H1 (cell line): Measurements from ENCODE around the gene ECE2. TPM values are rescaled to one million over a fixed set of nuclear protein-coding genes. Genes with fewer than 3 reads are reported as not detected.

ENCODE experiments used
- ASH2L ChIP-seq: fragments of 200-600, 300-600 bp; sonication (generic); IDR thresholded peaks from one replicate; pipeline ENCODE4 v1.7.1; 2017; ENCODE audit warnings: low read length
- BACH1 ChIP-seq: IDR thresholded peaks from 2 replicates; pipeline ENCODE4 v1.6.1; 2012; ENCODE audit warnings: low read length, improper control_type of control experiment
- BCL11A ChIP-seq, 2 experiments: IDR thresholded peaks; one replicate each; pipeline ENCODE4 v1.6.1; 2011; ENCODE audit warnings: low read depth in 2 of 2, low read length in 2 of 2, mild to moderate bottlenecking in 2 of 2
- CBX8 ChIP-seq: fragments of 300-800, 300-1000 bp; sonication (generic); IDR thresholded peaks from 2 replicates; pipeline ENCODE4 v1.7.1; 2016; ENCODE audit warnings: low read depth, low read length, borderline replicate concordance
- CEBPB ChIP-seq: IDR thresholded peaks from 2 replicates; pipeline ENCODE4 v1.6.1; 2012; ENCODE audit warnings: low read depth, low read length
- CHD1 ChIP-seq: IDR thresholded peaks from 2 replicates; pipeline ENCODE4 v1.6.1; 2012; ENCODE audit warnings: low read depth, low read length, improper control_type of control experiment
- CTBP2 ChIP-seq: IDR thresholded peaks from 2 replicates; pipeline ENCODE4 v1.7.0; 2011; ENCODE audit warnings: borderline replicate concordance, mild to moderate bottlenecking, moderate library complexity, mixed read lengths, low read length; ENCODE audit not compliant: insufficient read depth, insufficient read length
- E2F6 ChIP-seq: IDR thresholded peaks from 2 replicates; pipeline ENCODE4 v1.6.1; 2012; ENCODE audit warnings: inconsistent platforms
- EGR1 ChIP-seq: IDR thresholded peaks from 2 replicates; pipeline ENCODE4 v1.6.1; 2011; ENCODE audit warnings: low read depth, low read length, borderline replicate concordance
- EZH2 ChIP-seq: fragments of 200-600 bp; sonication (generic); IDR thresholded peaks from 2 replicates; pipeline ENCODE4 v1.7.1; 2012; ENCODE audit warnings: low read depth, mild to moderate bottlenecking, moderate library complexity, low read length, inconsistent platforms; ENCODE audit not compliant: severe bottlenecking
- FOSL1 ChIP-seq: IDR thresholded peaks from 2 replicates; pipeline ENCODE4 v1.6.1; 2011; ENCODE audit warnings: mild to moderate bottlenecking, low read depth, low read length, moderate library complexity; ENCODE audit not compliant: insufficient read depth
- GTF2F1 ChIP-seq: IDR thresholded peaks from 2 replicates; pipeline ENCODE4 v1.6.1; 2012; ENCODE audit warnings: low read depth, low read length, improper control_type of control experiment, borderline replicate concordance
- HDAC6 ChIP-seq: IDR thresholded peaks from one replicate; pipeline ENCODE4 v1.7.1; 2012; ENCODE audit warnings: low read depth, mild to moderate bottlenecking, inconsistent platforms, low read length, moderate library complexity
- JUN ChIP-seq: IDR thresholded peaks from 2 replicates; pipeline ENCODE4 v1.6.1; 2011; ENCODE audit warnings: low read depth, mild to moderate bottlenecking, improper control_type of control experiment, low read length
- KDM5A ChIP-seq: fragments of 200-600 bp; IDR thresholded peaks from 2 replicates; pipeline ENCODE4 v1.7.1; 2012; ENCODE audit warnings: mild to moderate bottlenecking, low read length, inconsistent platforms, mixed read lengths
- NANOG ChIP-seq: IDR thresholded peaks from 2 replicates; pipeline ENCODE4 v1.6.1; 2011; ENCODE audit warnings: low read length, low read depth, mild to moderate bottlenecking, inconsistent platforms; ENCODE audit not compliant: insufficient read depth, poor library complexity, severe bottlenecking
- POLR2AphosphoS5 ChIP-seq: IDR thresholded peaks from 2 replicates; pipeline ENCODE4 v1.6.1; 2011; ENCODE audit warnings: low read depth, low read length
- RBBP5 ChIP-seq: IDR thresholded peaks from 2 replicates; pipeline ENCODE4 v1.7.1; 2012; ENCODE audit warnings: low read depth, mild to moderate bottlenecking, inconsistent platforms, low read length, moderate library complexity, borderline replicate concordance
- RFX5 ChIP-seq: IDR thresholded peaks from 2 replicates; pipeline ENCODE4 v1.6.1; 2011; ENCODE audit warnings: low read depth, low read length, improper control_type of control experiment, borderline replicate concordance
- SIRT6 ChIP-seq: IDR thresholded peaks from one replicate; pipeline ENCODE4 v1.7.1; 2012; ENCODE audit warnings: low read length, inconsistent platforms
- SP1 ChIP-seq: IDR thresholded peaks from 2 replicates; pipeline ENCODE4 v1.6.1; 2011; ENCODE audit warnings: low read depth, low read length
- SUZ12 ChIP-seq: fragments of 200-600 bp; sonication (generic); IDR thresholded peaks from 2 replicates; pipeline ENCODE4 v1.6.1; 2012; ENCODE audit warnings: mild to moderate bottlenecking, inconsistent platforms, low read length, moderate library complexity, mixed read lengths
- TAF7 ChIP-seq: optimal IDR thresholded peaks from 2 replicates; pipeline ENCODE3; 2011; ENCODE audit warnings: low read depth, mild to moderate bottlenecking, inconsistent platforms, low read length, moderate library complexity, borderline replicate concordance
- TEAD4 ChIP-seq: IDR thresholded peaks from 2 replicates; pipeline ENCODE4 v1.6.1; 2012; ENCODE audit warnings: low read depth, low read length, inconsistent platforms, mixed read lengths
- ZNF274 ChIP-seq: IDR thresholded peaks from 2 replicates; pipeline ENCODE4 v1.7.0; 2012; ENCODE audit warnings: low read length, borderline replicate concordance; ENCODE audit errors: extremely low read depth
- polyA plus RNA-seq, 7 experiments: library from polyadenylated mRNA; depleted of rRNA in 3 of 7; stranded (reverse) in 5 of 7; unstranded in 2 of 7; fragments of >200 nt in 5 of 7; fragments of 200-250 nt in 2 of 7; gene quantifications; 1 replicate in 5 of 7; 2 replicates in 1 of 7; 4 replicates in 1 of 7; pipeline versions ENCODE4 v1.2.1 to v1.2.3, GENCODE V29; 2011 to 2013; ENCODE audit warnings: missing spikeins in 2 of 7, mixed read lengths in 2 of 7
- total RNA-seq: library from RNA; stranded (reverse); fragmentation: NEBNext Ultra II Directional; extraction: Animal tissue kit (Norgen Biotek cat#: 25700); gene quantifications from 2 replicates; pipeline ENCODE4 v1.2.1, GENCODE V29; 2021

The ECE2 gene
- total and polyA plus RNA-seq, 2 of the 8 experiments (the other 6 are each of a cell fraction or from before 2014, with no cell fraction given): 0.44 to 0.86 TPM

GRCh38 chr3:184249412-184250166 is 26.2 kb upstream of the ECE2 start, which contains the start of gene EEF1AKMT4 (continued):
- TF ChIP-seq TAF7: no peak
- 0 out of 2 replicates have a peak, but pooled peaks have one; percentile 38 for TF ChIP-seq POLR2AphosphoS5
- no peak; the same call in 1 of the 2 replicates for TF ChIP-seq E2F6
- TF ChIP-seq TEAD4: no peak
- TF ChIP-seq SUZ12: no peak
- no peak for TF ChIP-seq ZNF274
- no peak for TF ChIP-seq JUN
- TF ChIP-seq CHD1: no peak
- TF ChIP-seq ASH2L: no peak
- TF ChIP-seq BACH1: no peak
- no peak; the same call in 1 of the 2 replicates for TF ChIP-seq KDM5A
- 0 out of 2 replicates have a peak, but pooled peaks have one; percentile 29 for TF ChIP-seq GTF2F1
- no peak for TF ChIP-seq EZH2
- 0 out of 2 replicates have a peak, but pooled peaks have one; percentile 40 for TF ChIP-seq SP1
- peak; percentile 99 for TF ChIP-seq CEBPB
- TF ChIP-seq RBBP5: 0 out of 2 replicates have a peak, but pooled peaks have one; percentile 47
- TF ChIP-seq SIRT6: no peak
- no peak for TF ChIP-seq FOSL1
- TF ChIP-seq BCL11A (IDR thresholded peaks at IDR 0.05; ENCODE audit: low read depth in 2 of 2, low read length in 2 of 2): no peak
- no peak for TF ChIP-seq CBX8
- no peak for TF ChIP-seq RFX5
- TF ChIP-seq NANOG: no peak
- TF ChIP-seq CTBP2: no peak
- no peak for TF ChIP-seq HDAC6
- no peak for TF ChIP-seq EGR1
